Left ventricle myocardium inferior (tissue), 1 donor: ENCODE results near the gene NPHP1. TPM values are rescaled to one million over a fixed set of nuclear protein-coding genes. Genes with fewer than 3 reads are reported as not detected.
"Not testable (repeated sequence)": the region's sequence is repeated elsewhere in the genome, so short reads cannot be mapped to it uniquely, and the experiment has no call there.

Experiments used
- DNase-seq: peaks from one replicate; pipeline ENCODE4 v3.0.0-alpha.2; 2020
- H3K27ac ChIP-seq: fragments of 200-600 bp; replicated peaks from 2 replicates; pipeline ENCODE4 v1.8.0; 2021
- H3K27me3 ChIP-seq: fragments of 200-600 bp; 2 replicates; pipeline ENCODE4 v1.8.0; 2021; ENCODE audit warnings: low read depth
- H3K36me3 ChIP-seq: fragments of 200-600 bp; 2 replicates; pipeline ENCODE4 v1.8.0; 2021
- H3K4me1 ChIP-seq: fragments of 200-600 bp; 2 replicates; pipeline ENCODE4 v1.8.0; 2021
- H3K4me3 ChIP-seq: fragments of 200-600 bp; 2 replicates; pipeline ENCODE4 v1.8.0; 2021; ENCODE audit warnings: mild to moderate bottlenecking, moderate library complexity
- H3K9me3 ChIP-seq: fragments of 200-600 bp; replicated peaks from 2 replicates; pipeline ENCODE4 v1.8.0; 2021
- CTCF ChIP-seq: fragments of 200-600 bp; IDR thresholded peaks from 2 replicates; pipeline ENCODE4 v1.8.0; 2021; ENCODE audit warnings: antibody characterized with exemption, mild to moderate bottlenecking, borderline replicate concordance
- intact Hi-C: fragments of 100-400 bp; cut with micrococcal nuclease; formaldehyde crosslinking; loops from one replicate; pipeline ENCODE4 v1.11.0; 2022
- long read RNA-seq: library from polyadenylated mRNA; unstranded; transcript quantifications from one replicate; pipeline ENCODE4 v2.0.0, GENCODE V29; 2021
- total RNA-seq: library from RNA; stranded (reverse); fragmentation: NEBNext Ultra II Directional; extraction: Animal tissue kit (Norgen Biotek cat#: 25700); gene quantifications from one replicate; pipeline ENCODE4 v1.2.1, GENCODE V29; 2021
- donor health status: DM: no; HTN: yes; CAD: no; lungs with severe emphysema.

NPHP1 gene
- 5.4 TPM for total RNA-seq
- long read RNA-seq, partial matches to known transcripts: 1 of 12 reads
- long read RNA-seq, other reads (novel, unspliced or antisense): 7 of 12 reads

GRCh38 chr2:110204408-110205385 lies at the start of gene NPHP1:
Gene NPHP1, minus strand, starts transcription at chr2:110205013. Its CDS starts 45 bp downstream, at chr2:110204968.
- no peaks in the 10 kb centered on the region for H3K27me3 ChIP-seq
- intact Hi-C loops: no loop called here
- peak; percentile 88 for DNase-seq
- peak; percentile 16 for TF ChIP-seq CTCF
- peak within 1 kb of the TSS; percentile 93 for H3K4me3 ChIP-seq
- H3K9me3 ChIP-seq: no peaks in the 10 kb centered on the region
- peaks cover 5% of the 10 kb centered on the region for H3K36me3 ChIP-seq
- peak within 1 kb of the TSS; percentile 86 for H3K27ac ChIP-seq
- H3K4me1 ChIP-seq: peaks cover 21% of the 10 kb centered on the region

GRCh38 chr2:110248081-110248795 lies 43.4 kb upstream of the NPHP1 start:
- not testable (repeated sequence) for DNase-seq

GRCh38 chr2:110245488-110246435 lies 40.9 kb upstream of the NPHP1 start:
- H3K4me1 ChIP-seq, intact Hi-C loops, H3K36me3 ChIP-seq, H3K4me3 ChIP-seq, H3K27me3 ChIP-seq, H3K9me3 ChIP-seq, H3K27ac ChIP-seq, DNase-seq: not testable (repeated sequence)

More at GRCh38 chr2:110248081-110248795, 43.4 kb upstream of the NPHP1 start:
- H3K36me3 ChIP-seq, H3K27me3 ChIP-seq, H3K4me1 ChIP-seq, H3K4me3 ChIP-seq, H3K9me3 ChIP-seq, intact Hi-C loops, H3K27ac ChIP-seq: not testable (repeated sequence)

- DNase-seq, H3K9me3 ChIP-seq, H3K36me3 ChIP-seq, intact Hi-C loops, H3K27ac ChIP-seq, H3K4me1 ChIP-seq, H3K4me3 ChIP-seq, H3K27me3 ChIP-seq: not testable (repeated sequence)
Measured at GRCh38 chr2:110243283-110243682, 38.5 kb upstream of the NPHP1 start.

- H3K27me3 ChIP-seq, DNase-seq: not testable (repeated sequence)
Measured at GRCh38 chr2:110234514-110234913, 29.7 kb upstream of the NPHP1 start.

GRCh38 chr2:110229886-110230285 lies 25.1 kb upstream of the NPHP1 start:
- H3K4me3 ChIP-seq, H3K27ac ChIP-seq, intact Hi-C loops, H3K9me3 ChIP-seq, H3K4me1 ChIP-seq, H3K36me3 ChIP-seq, DNase-seq: not testable (repeated sequence)
- peaks cover 14% of the 10 kb centered on the region for H3K27me3 ChIP-seq

More at GRCh38 chr2:110234514-110234913, 29.7 kb upstream of the NPHP1 start:
- H3K9me3 ChIP-seq, intact Hi-C loops, H3K4me1 ChIP-seq, H3K36me3 ChIP-seq, H3K27ac ChIP-seq, H3K4me3 ChIP-seq: not testable (repeated sequence)

- H3K36me3 ChIP-seq, DNase-seq, H3K27ac ChIP-seq, H3K4me3 ChIP-seq, intact Hi-C loops, H3K4me1 ChIP-seq, H3K9me3 ChIP-seq: not testable (repeated sequence)
- peaks cover 75% of the 10 kb centered on the region for H3K27me3 ChIP-seq
Measured at GRCh38 chr2:110222626-110223025, 17.8 kb upstream of the NPHP1 start.

GRCh38 chr2:110221938-110222337 lies 17.1 kb upstream of the NPHP1 start:
- Histone ChIP-seq H3K9me3 (no peaks in the 10 kb centered on the region), H3K27ac (no peak overlapping the region), H3K4me1 (no peaks in the 10 kb centered on the region), H3K36me3 (no peaks in the 10 kb centered on the region), H3K4me3 (no peak overlapping the region), H3K27me3 (peaks cover 81% of the 10 kb centered on the region)
- no peak for DNase-seq
- intact Hi-C loops: no loop called here
- no peak for TF ChIP-seq CTCF
